DMS 273 (cell line): Measurements from ENCODE around the gene RANBP2.

ENCODE experiments used
- DNase-seq: peaks from one replicate; lab custom pipeline; 2025; ENCODE audit not compliant: unreplicated experiment; lab: John Stamatoyannopoulos, UW

The RANBP2 gene

GRCh38 chr2:108834620-108835019 lies 115.3 kb downstream of the RANBP2 start:
- no peak for DNase-seq

GRCh38 chr2:108835040-108835439 lies 115.8 kb downstream of the RANBP2 start:
- no peak for DNase-seq
